H1 (cell line): Measurements from ENCODE around the gene POLR1B. TPM values are rescaled to one million over a fixed set of nuclear protein-coding genes. Genes with fewer than 3 reads are reported as not detected.

Experiments
- CTCF ChIA-PET: fragments of 300-600 bp; sonication (Branson Sonifier 250); formaldehyde crosslinking; loops from one replicate; lab custom pipeline; 2021; ENCODE audit not compliant: partially characterized antibody; lab: Charles Lee
- POLR2A ChIA-PET: fragments of 300-600 bp; sonication (Branson Sonifier 250); formaldehyde crosslinking; loops from one replicate; lab custom pipeline; 2021; ENCODE audit warnings: inconsistent platforms; ENCODE audit not compliant: partially characterized antibody; lab: Charles Lee
- DNase-seq, 2 experiments: peaks; one replicate each; pipeline versions ENCODE4 v3.0.0 to v3.0.0-alpha.2; 2010 to 2022; ENCODE audit warnings: low spot score in 2 of 2, low read depth in 1 of 2, mixed read lengths in 1 of 2
- FAIRE-seq: peaks from 2 replicates; lab custom pipeline; 2011; peaks lifted over from hg19 to GRCh38; lab: Jason Lieb, UNC
- H2AFZ ChIP-seq: 2 replicates; pipeline ENCODE4 v1.8.1; 2012; ENCODE audit warnings: low read length, inconsistent platforms
- H2AK5ac ChIP-seq: 2 replicates; pipeline ENCODE4 v1.6.1; 2013; ENCODE audit warnings: low read depth, low read length
- H2BK120ac ChIP-seq: replicated peaks from 2 replicates; pipeline ENCODE3; 2013; ENCODE audit warnings: low read depth, low read length, inconsistent platforms
- H2BK12ac ChIP-seq: 2 replicates; pipeline ENCODE4 v1.6.1; 2013; ENCODE audit warnings: low read depth, low read length
- H2BK15ac ChIP-seq: 2 replicates; pipeline ENCODE4 v1.6.1; 2013; ENCODE audit warnings: low read length
- H2BK20ac ChIP-seq: 2 replicates; pipeline ENCODE4 v1.6.1; 2013; ENCODE audit warnings: low read length
- H2BK5ac ChIP-seq: 2 replicates; pipeline ENCODE4 v1.6.1; 2013; ENCODE audit warnings: low read depth, low read length
- H3K14ac ChIP-seq: 2 replicates; pipeline ENCODE4 v1.6.1; 2013; ENCODE audit warnings: inconsistent platforms; ENCODE audit not compliant: insufficient read length
- H3K18ac ChIP-seq: 2 replicates; pipeline ENCODE4 v1.6.1; 2013; ENCODE audit warnings: low read length; ENCODE audit errors: extremely low read depth
- H3K23ac ChIP-seq: 2 replicates; pipeline ENCODE4 v1.6.1; 2013; ENCODE audit warnings: inconsistent platforms; ENCODE audit not compliant: insufficient read length
- H3K23me2 ChIP-seq: 2 replicates; pipeline ENCODE4 v1.6.1; 2013; ENCODE audit warnings: low read depth, low read length
- H3K27ac ChIP-seq: 2 replicates; pipeline ENCODE4 v1.6.1; 2011; ENCODE audit warnings: low read depth, low read length, inconsistent platforms
- H3K27me3 ChIP-seq, 4 experiments: replicated peaks in 1 of 4; 1 replicate in 1 of 4; 2 replicates in 3 of 4; pipeline versions ENCODE4 v1.6.1 to v1.8.1; 2011 to 2013; ENCODE audit warnings: low read length in 3 of 4, mild to moderate bottlenecking in 3 of 4, inconsistent platforms in 2 of 4, mixed read lengths in 2 of 4, moderate library complexity in 1 of 4; ENCODE audit not compliant: control insufficient read depth in 3 of 4, insufficient read depth in 3 of 4; ENCODE audit errors: extremely low read depth in 1 of 4
- H3K36me3 ChIP-seq, 4 experiments: 2 replicates each; pipeline versions ENCODE4 v1.6.1 to v1.8.1; 2011 to 2013; ENCODE audit warnings: mild to moderate bottlenecking in 4 of 4, low read length in 3 of 4, moderate library complexity in 2 of 4, control low read depth in 1 of 4, inconsistent platforms in 1 of 4; ENCODE audit not compliant: insufficient read depth in 4 of 4, control insufficient read depth in 2 of 4
- H3K4ac ChIP-seq: replicated peaks from 2 replicates; pipeline ENCODE3; 2013; ENCODE audit warnings: low read length, low read depth, mixed read lengths, inconsistent platforms; ENCODE audit not compliant: insufficient read length
- H3K4me1 ChIP-seq, 4 experiments: replicated peaks in 1 of 4; 1 replicate in 1 of 4; 2 replicates in 3 of 4; pipeline versions ENCODE4 v1.6.1 to v1.8.1; 2011 to 2013; ENCODE audit warnings: low read length in 3 of 4, inconsistent platforms in 2 of 4, mixed read lengths in 1 of 4; ENCODE audit not compliant: insufficient read depth in 4 of 4, control insufficient read depth in 3 of 4
- H3K4me2 ChIP-seq, 2 experiments: 2 replicates each; pipeline versions ENCODE4 v1.6.1 to v1.8.1; 2011 to 2013; ENCODE audit warnings: low read depth in 2 of 2, low read length in 2 of 2, control low read depth in 1 of 2, inconsistent platforms in 1 of 2, mild to moderate bottlenecking in 1 of 2; ENCODE audit not compliant: insufficient read depth in 1 of 2
- H3K4me3 ChIP-seq, 4 experiments: fragments of 200-600, 300-600 bp in 1 of 4; sonication (generic), shearing (Covaris generic), sonication (Bioruptor Twin) in 1 of 4; 2 replicates each; pipeline versions ENCODE4 v1.5.1 to v1.8.1; 2011 to 2016; ENCODE audit warnings: low read length in 4 of 4, low read depth in 3 of 4, control low read depth in 2 of 4, inconsistent platforms in 2 of 4, mild to moderate bottlenecking in 2 of 4, mixed read lengths in 1 of 4, moderate library complexity in 1 of 4; ENCODE audit not compliant: insufficient read depth in 2 of 4; ENCODE audit errors: extremely low read depth in 1 of 4
- H3K56ac ChIP-seq: replicated peaks from 2 replicates; pipeline ENCODE3; 2013; ENCODE audit warnings: low read depth, mild to moderate bottlenecking, mixed read lengths, low read length, inconsistent platforms; ENCODE audit not compliant: insufficient read length
- H3K79me1 ChIP-seq: 2 replicates; pipeline ENCODE4 v1.6.1; 2013; ENCODE audit warnings: low read depth, low read length, control low read depth
- H3K79me2 ChIP-seq, 2 experiments: 2 replicates each; pipeline versions ENCODE4 v1.6.1 to v1.8.1; 2012 to 2013; ENCODE audit warnings: low read length in 2 of 2, mild to moderate bottlenecking in 2 of 2, inconsistent platforms in 1 of 2; ENCODE audit not compliant: insufficient read depth in 2 of 2, control insufficient read depth in 1 of 2
- H3K9ac ChIP-seq, 4 experiments: replicated peaks in 1 of 4; 1 replicate in 1 of 4; 2 replicates in 3 of 4; pipeline versions ENCODE4 v1.6.1 to v1.8.1; 2011 to 2013; ENCODE audit warnings: low read depth in 3 of 4, low read length in 3 of 4, control low read depth in 2 of 4, mild to moderate bottlenecking in 2 of 4, moderate library complexity in 2 of 4, inconsistent platforms in 1 of 4; ENCODE audit errors: extremely low read depth in 1 of 4
- H3K9me3 ChIP-seq, 2 experiments: 2 replicates each; pipeline versions ENCODE4 v1.6.1 to v1.8.1; 2012 to 2013; ENCODE audit warnings: mild to moderate bottlenecking in 2 of 2, moderate library complexity in 2 of 2, control low read depth in 1 of 2, inconsistent platforms in 1 of 2, low read depth in 1 of 2, low read length in 1 of 2, mixed read lengths in 1 of 2; ENCODE audit not compliant: insufficient read depth in 2 of 2
- H4K20me1 ChIP-seq, 2 experiments: replicated peaks in 1 of 2; 2 replicates each; pipeline versions ENCODE3 to v1.8.1; 2011 to 2013; ENCODE audit warnings: inconsistent platforms in 2 of 2, low read length in 2 of 2, mild to moderate bottlenecking in 1 of 2; ENCODE audit not compliant: insufficient read depth in 2 of 2, control insufficient read depth in 1 of 2
- H4K5ac ChIP-seq: 2 replicates; pipeline ENCODE4 v1.6.1; 2013; ENCODE audit warnings: low read length, low read depth, mixed read lengths, inconsistent platforms; ENCODE audit not compliant: insufficient read length
- H4K8ac ChIP-seq: 2 replicates; pipeline ENCODE4 v1.8.0; 2013; ENCODE audit warnings: mild to moderate bottlenecking, moderate library complexity, low read length, inconsistent platforms; ENCODE audit not compliant: insufficient read depth; ENCODE audit errors: extremely low read depth
- H4K91ac ChIP-seq: replicated peaks from 2 replicates; pipeline ENCODE3; 2013; ENCODE audit warnings: low read length, mixed read lengths, inconsistent platforms; ENCODE audit not compliant: insufficient read length
- KDM4A ChIP-seq: IDR thresholded peaks from one replicate; pipeline ENCODE4 v1.7.1; 2012; ENCODE audit warnings: low read depth, mild to moderate bottlenecking, moderate library complexity, low read length, inconsistent platforms; ENCODE audit not compliant: severe bottlenecking
- POLR2AphosphoS5 ChIP-seq: IDR thresholded peaks from 2 replicates; pipeline ENCODE4 v1.6.1; 2011; ENCODE audit warnings: low read depth, low read length
- RBBP5 ChIP-seq: IDR thresholded peaks from 2 replicates; pipeline ENCODE4 v1.7.1; 2012; ENCODE audit warnings: low read depth, mild to moderate bottlenecking, inconsistent platforms, low read length, moderate library complexity, borderline replicate concordance
- SAP30 ChIP-seq: fragments of 300-600 bp; sonication (generic); IDR thresholded peaks from 2 replicates; pipeline ENCODE4 v1.7.1; 2012; ENCODE audit warnings: low read length, moderate library complexity, mild to moderate bottlenecking, inconsistent platforms; ENCODE audit not compliant: insufficient read depth, insufficient replicate concordance
- SP1 ChIP-seq: IDR thresholded peaks from 2 replicates; pipeline ENCODE4 v1.6.1; 2011; ENCODE audit warnings: low read depth, low read length
- WGBS, 2 experiments: shearing (Covaris generic) in 1 of 2; methylation state at CpG; one replicate each; pipeline versions ENCODE4 v1.1.6 to v1.1.7; 2013 to 2015; ENCODE audit warnings: low lambda C conversion rate in 2 of 2, mixed read lengths in 2 of 2, inconsistent platforms in 1 of 2, low coverage in 1 of 2, missing lambda C conversion rate in 1 of 2; ENCODE audit not compliant: insufficient replicate concordance in 2 of 2, insufficient coverage in 1 of 2, insufficient read length in 1 of 2; ENCODE audit errors: extremely low coverage in 1 of 2, missing lambda C conversion rate in 1 of 2; 5-methylcytosine and 5-hydroxymethylcytosine counted together
- polyA plus RNA-seq, 7 experiments: library from polyadenylated mRNA; depleted of rRNA in 3 of 7; stranded (reverse) in 5 of 7; unstranded in 2 of 7; fragments of >200 nt in 5 of 7; fragments of 200-250 nt in 2 of 7; gene quantifications; 1 replicate in 5 of 7; 2 replicates in 1 of 7; 4 replicates in 1 of 7; pipeline versions ENCODE4 v1.2.1 to v1.2.3, GENCODE V29; 2011 to 2013; ENCODE audit warnings: missing spikeins in 2 of 7, mixed read lengths in 2 of 7
- total RNA-seq: library from RNA; stranded (reverse); fragmentation: NEBNext Ultra II Directional; extraction: Animal tissue kit (Norgen Biotek cat#: 25700); gene quantifications from 2 replicates; pipeline ENCODE4 v1.2.1, GENCODE V29; 2021
- TF ChIP-seq, protein P1 (sequence below): IDR thresholded peaks from 2 replicates; pipeline ENCODE4 v1.6.1; 2011; ENCODE audit warnings: low read length, improper control_type of control experiment
- TF ChIP-seq, protein P2 (sequence below), 3 experiments: IDR thresholded peaks; 1 replicate in 2 of 3; 2 replicates in 1 of 3; pipeline versions ENCODE4 v1.5.1 to v1.6.1; 2011; ENCODE audit warnings: low read length in 3 of 3, mild to moderate bottlenecking in 3 of 3, inconsistent platforms in 2 of 3, low read depth in 1 of 3, moderate library complexity in 1 of 3; ENCODE audit not compliant: insufficient read depth in 1 of 3; ENCODE audit errors: control extremely low read depth in 1 of 3

Gene POLR1B
- total and polyA plus RNA-seq, 2 of the 8 experiments (the other 6 are each of a cell fraction or from before 2014, with no cell fraction given): 24.3 to 69.4 TPM

DNA sequence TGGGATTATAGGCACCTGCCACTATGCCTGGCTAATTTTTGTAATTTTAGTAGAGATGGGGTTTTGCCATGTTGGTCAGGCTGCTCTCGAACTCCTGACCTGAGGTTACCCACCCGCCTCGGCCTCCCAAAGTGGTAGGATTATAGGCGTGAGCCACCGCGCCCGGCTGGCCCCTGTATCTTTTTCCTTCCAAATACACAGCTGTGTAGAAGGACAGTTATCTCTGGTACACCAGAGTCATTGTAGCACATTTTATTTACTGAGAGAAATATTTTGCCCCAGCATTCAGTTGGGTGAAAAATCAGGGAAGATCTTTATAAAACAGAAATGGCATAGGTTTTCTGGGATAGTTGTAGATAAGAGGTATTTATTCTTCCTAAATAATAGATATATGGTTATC, 23.5 kb upstream of the POLR1B start:
- no peaks in the 10 kb centered on the region for H3K27me3 ChIP-seq
- H3K79me2 ChIP-seq: no peaks in the 10 kb centered on the region
- POLR2A ChIA-PET: no interaction called here
- H3K9ac ChIP-seq: no peak overlapping the region
- no peak for FAIRE-seq
- no peak overlapping the region for H4K5ac ChIP-seq
- H3K4me3 ChIP-seq: no peak overlapping the region
- H3K36me3 ChIP-seq: peaks cover 3 to 30% (median 12%) of the 10 kb centered on the region in 4 experiments; a peak in 7 of 8 replicates
- no peak overlapping the region for H3K27ac ChIP-seq
- no peak overlapping the region for H3K14ac ChIP-seq
- no peak overlapping the region for H3K4ac ChIP-seq
- 85% methylated on average over 7 of the region's 7 CpGs; no CpG with 5 or more reads in 1 of the 2 experiments for WGBS, 2 experiments
- H3K9me3 ChIP-seq: no peaks in the 10 kb centered on the region; a peak in 1 of 4 replicates
- H4K91ac ChIP-seq: no peak overlapping the region
- no peak overlapping the region for H3K56ac ChIP-seq
- no peak overlapping the region for H4K8ac ChIP-seq
- no peak overlapping the region for H3K4me2 ChIP-seq
- H4K20me1 ChIP-seq: peaks cover 0 to 4% of the 10 kb centered on the region in 2 experiments
- TF ChIP-seq RBBP5 (no peak), SP1 (no peak), POLR2AphosphoS5 (no peak), KDM4A (no peak), SAP30 (no peak)
- TF ChIP-seq, protein P1, sequence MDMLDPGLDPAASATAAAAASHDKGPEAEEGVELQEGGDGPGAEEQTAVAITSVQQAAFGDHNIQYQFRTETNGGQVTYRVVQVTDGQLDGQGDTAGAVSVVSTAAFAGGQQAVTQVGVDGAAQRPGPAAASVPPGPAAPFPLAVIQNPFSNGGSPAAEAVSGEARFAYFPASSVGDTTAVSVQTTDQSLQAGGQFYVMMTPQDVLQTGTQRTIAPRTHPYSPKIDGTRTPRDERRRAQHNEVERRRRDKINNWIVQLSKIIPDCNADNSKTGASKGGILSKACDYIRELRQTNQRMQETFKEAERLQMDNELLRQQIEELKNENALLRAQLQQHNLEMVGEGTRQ: no peak
- TF ChIP-seq, protein P2, sequence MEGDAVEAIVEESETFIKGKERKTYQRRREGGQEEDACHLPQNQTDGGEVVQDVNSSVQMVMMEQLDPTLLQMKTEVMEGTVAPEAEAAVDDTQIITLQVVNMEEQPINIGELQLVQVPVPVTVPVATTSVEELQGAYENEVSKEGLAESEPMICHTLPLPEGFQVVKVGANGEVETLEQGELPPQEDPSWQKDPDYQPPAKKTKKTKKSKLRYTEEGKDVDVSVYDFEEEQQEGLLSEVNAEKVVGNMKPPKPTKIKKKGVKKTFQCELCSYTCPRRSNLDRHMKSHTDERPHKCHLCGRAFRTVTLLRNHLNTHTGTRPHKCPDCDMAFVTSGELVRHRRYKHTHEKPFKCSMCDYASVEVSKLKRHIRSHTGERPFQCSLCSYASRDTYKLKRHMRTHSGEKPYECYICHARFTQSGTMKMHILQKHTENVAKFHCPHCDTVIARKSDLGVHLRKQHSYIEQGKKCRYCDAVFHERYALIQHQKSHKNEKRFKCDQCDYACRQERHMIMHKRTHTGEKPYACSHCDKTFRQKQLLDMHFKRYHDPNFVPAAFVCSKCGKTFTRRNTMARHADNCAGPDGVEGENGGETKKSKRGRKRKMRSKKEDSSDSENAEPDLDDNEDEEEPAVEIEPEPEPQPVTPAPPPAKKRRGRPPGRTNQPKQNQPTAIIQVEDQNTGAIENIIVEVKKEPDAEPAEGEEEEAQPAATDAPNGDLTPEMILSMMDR (IDR thresholded peaks at IDR 0.05; ENCODE audit: control extremely low read depth in 1 of 3, insufficient read depth in 1 of 3, low read depth in 1 of 3, low read length in 3 of 3): no peak
- DNase-seq: no peak
- H3K18ac ChIP-seq: no peak overlapping the region
- no peak overlapping the region for H2BK12ac ChIP-seq
- CTCF ChIA-PET: no interaction called here
- H2BK20ac ChIP-seq: no peak overlapping the region
- H2AK5ac ChIP-seq: no peak overlapping the region
- H2AFZ ChIP-seq: no peak overlapping the region
- no peaks in the 10 kb centered on the region for H3K23me2 ChIP-seq
- H2BK15ac ChIP-seq: no peak overlapping the region
- H3K4me1 ChIP-seq: no peaks in the 10 kb centered on the region
- H2BK120ac ChIP-seq: no peak overlapping the region
- H2BK5ac ChIP-seq: no peak overlapping the region
- no peak overlapping the region for H3K23ac ChIP-seq
- H3K79me1 ChIP-seq: no peaks in the 10 kb centered on the region
